DOHH2 (cell line): ENCODE results near the gene RRAGB.

Experiments
- EZH2phosphoT487 ChIP-seq: fragments of 200-600 bp; sonication (generic); IDR thresholded peaks from 2 replicates; pipeline ENCODE4 v1.6.1; 2017; ENCODE audit warnings: borderline replicate concordance, mild to moderate bottlenecking, antibody characterized with exemption, low read length, moderate library complexity, mixed read lengths
- TF ChIP-seq, protein P1 (sequence below): fragments of 200-600 bp; sonication (generic); IDR thresholded peaks from one replicate; pipeline ENCODE4 v1.5.1; 2014; ENCODE audit warnings: antibody characterized with exemption, mild to moderate bottlenecking, low read depth, low read length; ENCODE audit not compliant: poor library complexity, severe bottlenecking

DNA sequence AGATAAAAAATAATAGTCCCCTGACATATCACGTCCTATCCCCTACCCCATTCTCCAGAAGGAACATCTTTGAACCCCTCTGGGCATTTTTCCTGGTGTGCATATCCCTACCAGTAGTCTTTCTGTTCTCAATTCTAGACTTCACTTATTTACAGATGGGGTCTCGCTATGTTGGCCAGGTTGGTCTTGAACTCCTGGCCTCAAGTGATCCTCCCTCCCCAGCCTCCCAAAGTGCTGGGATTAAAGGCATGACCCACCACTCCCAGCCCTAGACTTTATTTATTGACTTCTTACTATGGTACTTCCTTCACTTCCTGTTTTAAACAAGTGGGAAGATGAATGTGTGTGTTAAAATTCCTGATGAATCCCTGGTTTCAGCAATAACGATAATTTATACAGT is 612 bp upstream of the RRAGB start:
- TF ChIP-seq, protein P1, sequence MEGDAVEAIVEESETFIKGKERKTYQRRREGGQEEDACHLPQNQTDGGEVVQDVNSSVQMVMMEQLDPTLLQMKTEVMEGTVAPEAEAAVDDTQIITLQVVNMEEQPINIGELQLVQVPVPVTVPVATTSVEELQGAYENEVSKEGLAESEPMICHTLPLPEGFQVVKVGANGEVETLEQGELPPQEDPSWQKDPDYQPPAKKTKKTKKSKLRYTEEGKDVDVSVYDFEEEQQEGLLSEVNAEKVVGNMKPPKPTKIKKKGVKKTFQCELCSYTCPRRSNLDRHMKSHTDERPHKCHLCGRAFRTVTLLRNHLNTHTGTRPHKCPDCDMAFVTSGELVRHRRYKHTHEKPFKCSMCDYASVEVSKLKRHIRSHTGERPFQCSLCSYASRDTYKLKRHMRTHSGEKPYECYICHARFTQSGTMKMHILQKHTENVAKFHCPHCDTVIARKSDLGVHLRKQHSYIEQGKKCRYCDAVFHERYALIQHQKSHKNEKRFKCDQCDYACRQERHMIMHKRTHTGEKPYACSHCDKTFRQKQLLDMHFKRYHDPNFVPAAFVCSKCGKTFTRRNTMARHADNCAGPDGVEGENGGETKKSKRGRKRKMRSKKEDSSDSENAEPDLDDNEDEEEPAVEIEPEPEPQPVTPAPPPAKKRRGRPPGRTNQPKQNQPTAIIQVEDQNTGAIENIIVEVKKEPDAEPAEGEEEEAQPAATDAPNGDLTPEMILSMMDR = no peak
- no peak for TF ChIP-seq EZH2phosphoT487
